Superior temporal gyrus (tissue), 1 donor: ENCODE results near the gene PRM1.

Source experiments
- DNase-seq: peaks from one replicate; pipeline ENCODE4 v3.0.0-alpha.2; 2016; ENCODE audit errors: extremely low spot score

Gene PRM1

GRCh38 chr16:11236461-11237254 is 44.5 kb downstream of the PRM1 start:
- DNase-seq = no peak

GRCh38 chr16:11235703-11235991 is 45.5 kb downstream of the PRM1 start:
- no peak for DNase-seq

DNA sequence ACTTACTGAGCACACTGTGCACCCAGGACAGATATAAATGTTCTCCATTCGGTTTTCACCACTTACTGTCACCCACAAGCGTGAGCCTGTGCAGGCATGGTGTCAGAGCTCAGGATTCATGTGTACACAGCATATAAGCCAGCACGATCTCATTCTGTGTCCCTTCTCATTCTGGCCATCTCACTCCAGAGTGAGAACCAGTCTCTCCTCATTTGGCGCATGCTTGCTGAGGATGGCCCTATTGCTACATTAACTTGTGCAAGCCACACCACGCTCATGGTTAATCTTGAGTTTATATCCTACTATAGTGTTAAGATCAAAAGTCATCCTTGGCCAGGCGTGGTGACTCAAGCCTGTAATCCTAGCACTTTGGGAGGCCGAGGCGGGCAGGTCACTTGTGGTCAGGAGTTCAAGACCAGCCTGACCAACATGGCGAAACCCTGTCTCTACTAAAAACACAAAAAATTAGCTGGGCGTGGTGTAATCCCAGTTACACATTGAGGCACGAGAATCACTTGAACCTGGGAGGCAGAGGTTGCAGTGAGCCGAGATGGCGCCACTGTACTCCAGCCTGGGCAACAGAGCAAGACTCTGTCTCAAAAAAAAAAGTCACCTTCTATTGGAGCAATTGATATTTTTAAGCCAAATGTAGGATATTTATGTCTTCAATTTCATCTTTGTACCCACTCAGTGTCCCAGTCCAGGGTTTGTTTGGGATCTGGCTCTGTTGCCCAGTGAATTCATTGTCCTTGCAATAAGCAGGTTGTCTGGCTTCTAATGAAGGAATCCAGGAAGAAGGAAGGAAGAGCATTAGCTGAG is 46.0 kb downstream of the PRM1 start:
- no peak for DNase-seq

DNA sequence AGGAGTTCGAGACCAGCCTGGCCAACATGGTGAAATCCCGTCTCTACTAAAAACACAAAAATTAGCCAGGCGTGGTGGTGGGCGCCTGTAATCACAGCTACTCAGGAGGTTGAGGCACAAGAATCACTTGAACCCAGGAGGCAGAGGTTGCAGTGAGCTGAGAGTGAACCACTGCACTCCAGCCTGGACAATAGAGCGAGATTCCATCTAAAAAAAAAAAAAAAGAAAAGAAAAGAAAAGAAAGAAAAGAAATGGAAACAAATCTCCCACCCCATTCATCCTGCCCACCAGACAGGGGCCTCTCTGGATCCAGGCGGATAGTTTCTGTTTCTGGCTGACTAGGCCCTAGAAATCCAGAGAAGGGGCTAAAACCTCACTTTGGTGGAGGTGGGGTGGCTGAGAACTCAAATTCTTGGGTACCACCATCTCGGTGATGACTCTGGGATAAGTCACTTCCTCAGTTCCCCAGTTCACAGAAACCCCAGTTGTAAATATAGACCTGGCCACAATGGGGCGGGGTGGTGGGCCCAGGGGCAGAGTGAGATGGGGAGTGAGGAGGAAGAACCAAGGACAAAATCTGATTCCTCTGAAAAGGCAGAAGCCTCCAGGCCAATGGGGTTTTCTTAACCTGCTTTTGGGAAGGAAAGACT is 47.3 kb downstream of the PRM1 start:
- DNase-seq = no peak

GRCh38 chr16:11232852-11233726 is 48.0 kb downstream of the PRM1 start:
- DNase-seq = no peak

GRCh38 chr16:11232302-11232851 is 48.8 kb downstream of the PRM1 start:
- DNase-seq = no peak

DNA sequence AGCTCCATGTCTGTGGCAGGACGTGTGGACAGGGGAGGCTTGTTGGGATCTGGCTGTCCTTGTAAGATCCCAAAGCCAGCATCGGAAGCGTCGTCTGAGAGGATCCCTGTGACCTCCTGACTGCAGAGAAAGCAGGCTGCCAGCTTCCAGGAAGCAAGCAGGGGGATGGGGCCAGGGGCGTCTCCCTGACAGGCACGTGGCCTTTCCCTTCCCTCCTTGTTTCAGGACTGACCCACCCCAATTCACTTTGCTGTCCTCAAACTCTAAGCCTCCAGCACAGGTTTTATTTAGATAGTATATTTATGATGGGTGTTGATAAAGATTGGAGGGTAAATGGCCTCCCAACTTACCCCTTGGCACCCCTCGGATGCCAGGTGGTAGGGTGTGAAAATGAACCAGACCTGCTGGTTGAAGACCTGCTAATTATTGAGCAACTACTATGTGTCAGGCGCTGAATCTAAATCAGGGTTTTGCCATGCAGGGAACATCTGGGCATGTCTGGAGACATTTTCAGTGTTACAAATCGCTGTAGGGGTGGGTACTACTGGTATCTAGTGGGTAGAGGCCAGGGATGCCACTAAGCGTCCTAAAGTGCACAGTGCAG is 49.7 kb downstream of the PRM1 start:
- no peak for DNase-seq
